ENCODE results near the gene GRAP2. TPM values are rescaled to one million over a fixed set of nuclear protein-coding genes. Genes with fewer than 3 reads are reported as not detected.

The GRAP2 gene
- total RNA-seq, 1 donor from 2014 or later, result not detected

DNA sequence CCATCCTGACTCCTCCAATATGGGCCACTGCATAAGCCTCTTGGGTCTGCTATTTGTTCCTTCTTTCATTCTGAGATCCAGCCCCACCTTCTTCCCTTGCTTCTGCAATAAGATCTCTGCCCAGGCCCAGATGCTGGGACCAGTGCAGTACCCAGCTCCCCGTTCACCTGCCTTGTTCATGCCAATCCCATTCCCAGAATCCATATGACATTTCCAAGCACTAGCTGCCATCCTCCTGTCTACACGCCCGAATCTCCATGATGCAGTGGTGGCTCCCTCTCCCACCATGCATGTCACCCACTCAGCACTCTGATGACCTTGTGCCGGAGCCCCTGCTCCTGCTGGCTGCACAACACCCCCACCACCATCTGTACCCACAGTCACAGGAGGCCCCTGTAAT lies 82.5 kb downstream of the GRAP2 start:
- DNase-seq (ENCODE audit: extremely low spot score, unreplicated experiment), result no peak
- no peaks in the 10 kb centered on the region for H3K9me3 Mint-ChIP-seq (ENCODE audit: unreplicated experiment)
- H3K27me3 Mint-ChIP-seq (ENCODE audit: unreplicated experiment), result peaks cover 30% of the 10 kb centered on the region
- H3K4me1 Mint-ChIP-seq (ENCODE audit: unreplicated experiment), result no peaks in the 10 kb centered on the region
- TF ChIP-seq, protein P1, sequence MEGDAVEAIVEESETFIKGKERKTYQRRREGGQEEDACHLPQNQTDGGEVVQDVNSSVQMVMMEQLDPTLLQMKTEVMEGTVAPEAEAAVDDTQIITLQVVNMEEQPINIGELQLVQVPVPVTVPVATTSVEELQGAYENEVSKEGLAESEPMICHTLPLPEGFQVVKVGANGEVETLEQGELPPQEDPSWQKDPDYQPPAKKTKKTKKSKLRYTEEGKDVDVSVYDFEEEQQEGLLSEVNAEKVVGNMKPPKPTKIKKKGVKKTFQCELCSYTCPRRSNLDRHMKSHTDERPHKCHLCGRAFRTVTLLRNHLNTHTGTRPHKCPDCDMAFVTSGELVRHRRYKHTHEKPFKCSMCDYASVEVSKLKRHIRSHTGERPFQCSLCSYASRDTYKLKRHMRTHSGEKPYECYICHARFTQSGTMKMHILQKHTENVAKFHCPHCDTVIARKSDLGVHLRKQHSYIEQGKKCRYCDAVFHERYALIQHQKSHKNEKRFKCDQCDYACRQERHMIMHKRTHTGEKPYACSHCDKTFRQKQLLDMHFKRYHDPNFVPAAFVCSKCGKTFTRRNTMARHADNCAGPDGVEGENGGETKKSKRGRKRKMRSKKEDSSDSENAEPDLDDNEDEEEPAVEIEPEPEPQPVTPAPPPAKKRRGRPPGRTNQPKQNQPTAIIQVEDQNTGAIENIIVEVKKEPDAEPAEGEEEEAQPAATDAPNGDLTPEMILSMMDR (IDR thresholded peaks at IDR 0.05), result no peak
- H3K4me3 Mint-ChIP-seq (ENCODE audit: unreplicated experiment), result no peak overlapping the region
- H3K36me3 Mint-ChIP-seq (ENCODE audit: unreplicated experiment), result no peaks in the 10 kb centered on the region
- no peak overlapping the region for H3K27ac Mint-ChIP-seq (ENCODE audit: unreplicated experiment)

DNA sequence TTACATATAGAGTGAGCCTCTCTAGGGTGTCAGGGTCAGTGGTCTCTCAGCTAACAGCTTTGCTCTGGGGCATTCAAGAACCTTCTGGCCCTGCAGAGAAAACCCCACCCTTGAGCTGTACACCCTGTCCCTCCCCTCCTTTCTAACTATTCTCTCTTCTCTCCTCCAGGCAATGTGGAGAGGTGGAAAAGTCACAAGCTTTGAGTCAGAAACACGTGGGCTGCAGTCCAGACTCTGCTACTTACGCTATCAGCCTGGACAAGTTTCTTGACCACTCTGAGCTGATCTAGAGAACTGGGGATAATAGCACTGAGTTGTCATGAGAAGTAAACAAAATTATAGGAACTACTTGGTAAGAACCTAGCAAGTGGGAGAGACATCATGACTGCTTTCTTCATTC lies 83.1 kb downstream of the GRAP2 start:
- Mint-ChIP-seq H3K27ac (ENCODE audit: unreplicated experiment) (no peak overlapping the region), H3K36me3 (ENCODE audit: unreplicated experiment) (no peaks in the 10 kb centered on the region), H3K4me1 (ENCODE audit: unreplicated experiment) (no peaks in the 10 kb centered on the region), H3K9me3 (ENCODE audit: unreplicated experiment) (no peaks in the 10 kb centered on the region), H3K27me3 (ENCODE audit: unreplicated experiment) (peaks cover 35% of the 10 kb centered on the region), H3K4me3 (ENCODE audit: unreplicated experiment) (no peak overlapping the region)
- no peak for DNase-seq (ENCODE audit: extremely low spot score, unreplicated experiment)
- TF ChIP-seq, protein P1 (IDR thresholded peaks at IDR 0.05), result no peak

DNA sequence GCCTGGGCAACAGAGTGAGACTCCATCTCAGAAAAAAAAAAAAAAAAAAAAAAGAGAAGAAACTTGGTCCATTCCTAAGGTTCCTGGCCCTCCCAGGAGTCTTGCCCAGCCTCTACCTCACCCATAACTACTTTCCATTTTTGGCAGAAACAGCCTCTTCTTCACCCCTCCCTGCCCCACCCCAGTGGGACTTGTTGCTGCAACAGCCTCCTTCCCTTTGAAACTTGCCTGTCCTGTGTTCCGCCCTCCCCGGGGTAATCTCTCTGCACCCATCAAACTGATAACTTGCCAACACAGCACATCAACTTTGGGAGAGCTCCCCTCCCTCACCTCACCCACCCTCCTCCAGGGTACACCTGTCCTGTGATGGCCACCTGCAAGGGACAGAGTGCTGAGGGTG lies 83.9 kb downstream of the GRAP2 start:
- H3K4me1 Mint-ChIP-seq (ENCODE audit: unreplicated experiment), result no peaks in the 10 kb centered on the region
- peaks cover 34% of the 10 kb centered on the region for H3K27me3 Mint-ChIP-seq (ENCODE audit: unreplicated experiment)
- no peaks in the 10 kb centered on the region for H3K36me3 Mint-ChIP-seq (ENCODE audit: unreplicated experiment)
- DNase-seq (ENCODE audit: extremely low spot score, unreplicated experiment), result no peak
- no peak overlapping the region for H3K4me3 Mint-ChIP-seq (ENCODE audit: unreplicated experiment)
- TF ChIP-seq, protein P1 (IDR thresholded peaks at IDR 0.05), result no peak
- no peaks in the 10 kb centered on the region for H3K9me3 Mint-ChIP-seq (ENCODE audit: unreplicated experiment)
- no peak overlapping the region for H3K27ac Mint-ChIP-seq (ENCODE audit: unreplicated experiment)

DNA sequence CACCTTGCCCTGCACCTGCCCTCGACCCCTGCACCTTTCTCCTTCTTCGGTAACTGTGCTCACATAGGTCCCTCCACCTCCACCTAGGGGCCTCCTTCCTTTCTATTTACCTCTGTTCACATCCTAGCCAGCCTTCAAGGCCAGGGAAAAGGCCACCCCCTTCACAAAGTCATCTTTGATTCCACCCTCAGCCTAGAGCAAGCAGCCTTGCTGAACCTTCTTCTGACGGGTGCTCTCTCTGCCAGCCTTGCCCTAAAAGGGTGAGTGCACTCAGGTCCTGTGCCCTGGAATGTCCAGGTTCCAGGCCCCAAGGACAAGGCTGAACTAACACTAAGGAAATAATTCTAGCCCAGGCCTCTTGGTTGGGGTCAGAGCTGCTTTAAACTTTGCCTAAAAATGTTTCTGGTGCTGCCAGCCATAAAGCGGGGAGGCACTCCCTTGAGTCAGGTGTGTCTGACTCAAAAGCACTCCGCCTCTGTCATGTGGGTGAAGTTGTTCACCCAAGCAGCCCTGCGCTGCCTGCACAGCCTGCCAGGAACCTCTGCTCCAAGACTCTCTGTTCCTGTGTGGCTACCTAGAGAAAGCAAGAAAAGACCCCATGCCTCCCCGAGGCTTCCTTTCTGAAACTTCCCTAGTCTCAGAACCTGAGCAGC lies 84.6 kb downstream of the GRAP2 start:
- TF ChIP-seq, protein P1 (IDR thresholded peaks at IDR 0.05), result no peak
- H3K36me3 Mint-ChIP-seq (ENCODE audit: unreplicated experiment), result no peaks in the 10 kb centered on the region
- peaks cover 30% of the 10 kb centered on the region for H3K27me3 Mint-ChIP-seq (ENCODE audit: unreplicated experiment)
- no peak overlapping the region for H3K4me3 Mint-ChIP-seq (ENCODE audit: unreplicated experiment)
- no peaks in the 10 kb centered on the region for H3K4me1 Mint-ChIP-seq (ENCODE audit: unreplicated experiment)
- DNase-seq (ENCODE audit: extremely low spot score, unreplicated experiment), result no peak
- no peak overlapping the region for H3K27ac Mint-ChIP-seq (ENCODE audit: unreplicated experiment)
- no peaks in the 10 kb centered on the region for H3K9me3 Mint-ChIP-seq (ENCODE audit: unreplicated experiment)

DNA sequence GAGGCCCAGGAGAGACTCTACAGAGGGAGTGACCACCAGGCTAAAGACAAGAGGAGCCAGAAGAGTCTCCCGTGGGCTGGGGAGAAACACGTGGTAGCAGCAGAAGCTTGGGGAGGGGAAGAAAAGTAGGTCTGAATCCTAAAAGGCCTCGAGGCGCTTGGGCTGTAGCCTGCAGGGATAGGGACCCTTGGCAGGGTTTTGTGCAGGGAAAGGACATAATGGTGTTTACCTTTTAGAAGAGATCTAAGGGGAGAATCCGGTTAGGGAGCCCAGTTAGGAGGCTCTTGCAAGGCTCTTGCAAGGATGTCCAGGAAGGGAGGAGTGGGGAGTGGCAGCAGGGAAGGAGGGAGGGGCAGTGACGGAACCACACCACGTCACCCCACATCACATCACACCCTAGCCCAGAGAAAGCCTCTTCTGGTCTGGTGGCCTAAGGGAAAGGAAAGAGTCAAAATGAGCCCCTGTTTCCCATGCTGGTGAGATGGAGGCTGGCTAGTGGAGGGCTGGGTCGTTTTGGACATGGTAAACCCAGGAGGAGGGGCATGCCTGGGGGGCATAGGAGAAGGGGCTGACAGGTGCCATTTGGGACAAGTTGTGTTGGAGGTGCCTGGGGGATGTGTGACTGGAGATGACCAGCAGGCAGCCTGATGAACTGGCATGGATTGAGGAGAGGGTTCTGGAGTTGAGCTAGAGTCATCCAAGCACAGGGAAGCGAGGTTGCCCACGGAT lies 87.7 kb downstream of the GRAP2 start:
- H3K4me3 Mint-ChIP-seq (ENCODE audit: unreplicated experiment), result no peak overlapping the region
- H3K27ac Mint-ChIP-seq (ENCODE audit: unreplicated experiment), result no peak overlapping the region
- H3K27me3 Mint-ChIP-seq (ENCODE audit: unreplicated experiment), result peaks cover 31% of the 10 kb centered on the region
- no peaks in the 10 kb centered on the region for H3K4me1 Mint-ChIP-seq (ENCODE audit: unreplicated experiment)
- TF ChIP-seq, protein P1 (IDR thresholded peaks at IDR 0.05), result no peak
- no peaks in the 10 kb centered on the region for H3K9me3 Mint-ChIP-seq (ENCODE audit: unreplicated experiment)
- H3K36me3 Mint-ChIP-seq (ENCODE audit: unreplicated experiment), result no peaks in the 10 kb centered on the region
- DNase-seq (ENCODE audit: extremely low spot score, unreplicated experiment), result no peak
